GM12892 (cell line): Measurements from ENCODE around the gene C16orf89.
"Not testable (repeated sequence)": the region's sequence is repeated elsewhere in the genome, so short reads cannot be mapped to it uniquely, and the experiment has no call there.

Experiments
- POLR2A ChIP-seq: IDR thresholded peaks from 2 replicates; pipeline ENCODE4 v1.6.1; 2011; ENCODE audit warnings: low read depth, low read length, control low read depth
- TAF1 ChIP-seq: IDR thresholded peaks from 2 replicates; pipeline ENCODE4 v1.6.1; 2011; ENCODE audit warnings: low read depth, mild to moderate bottlenecking, control low read depth, low read length, borderline replicate concordance

- TF ChIP-seq POLR2A, TAF1: not testable (repeated sequence)
These were observed 32.7 kb upstream of the C16orf89 start for GRCh38 chr16:5098221-5099159.
